Measurements from ENCODE around the gene ZNF699. TPM values are rescaled to one million over a fixed set of nuclear protein-coding genes. Genes with fewer than 3 reads are reported as not detected.
"Not testable (repeated sequence)": the region's sequence is repeated elsewhere in the genome, so short reads cannot be mapped to it uniquely, and the experiment has no call there.

The ZNF699 gene
- polyA plus RNA-seq, 5 donors, result 4.0 to 8.5 (median 7.1) TPM

DNA sequence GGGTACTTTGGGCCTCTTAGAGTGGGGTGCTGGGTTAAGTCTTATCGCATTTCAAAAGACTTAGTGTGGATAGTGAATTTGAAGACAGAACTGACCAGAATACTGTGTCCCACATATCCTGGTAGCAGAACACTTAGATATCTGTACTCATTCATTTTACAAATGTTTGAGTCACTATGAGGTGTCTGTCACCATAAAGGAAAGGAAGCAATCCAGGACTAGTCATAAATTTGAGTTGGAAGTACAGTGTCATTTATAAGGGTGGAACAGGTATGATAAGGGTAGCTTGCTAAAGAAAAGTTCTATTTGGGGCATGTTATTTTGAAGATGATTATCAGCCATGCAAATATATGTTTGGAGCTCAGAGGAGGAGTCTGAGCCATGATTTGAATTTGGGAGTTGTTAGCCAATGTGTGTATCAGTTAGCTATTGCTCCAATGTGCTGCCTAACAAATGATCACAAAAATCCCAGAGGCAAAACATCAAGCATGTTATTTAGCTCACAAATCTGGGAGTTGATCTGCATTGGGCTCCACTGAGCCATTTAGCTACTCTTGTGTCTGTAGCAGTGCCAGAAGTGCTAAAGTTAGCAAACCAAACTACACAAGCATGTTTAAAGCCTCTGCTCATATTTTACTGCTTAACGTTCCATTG is 20.3 kb downstream of the ZNF699 start:
- no peak for DNase-seq

DNA sequence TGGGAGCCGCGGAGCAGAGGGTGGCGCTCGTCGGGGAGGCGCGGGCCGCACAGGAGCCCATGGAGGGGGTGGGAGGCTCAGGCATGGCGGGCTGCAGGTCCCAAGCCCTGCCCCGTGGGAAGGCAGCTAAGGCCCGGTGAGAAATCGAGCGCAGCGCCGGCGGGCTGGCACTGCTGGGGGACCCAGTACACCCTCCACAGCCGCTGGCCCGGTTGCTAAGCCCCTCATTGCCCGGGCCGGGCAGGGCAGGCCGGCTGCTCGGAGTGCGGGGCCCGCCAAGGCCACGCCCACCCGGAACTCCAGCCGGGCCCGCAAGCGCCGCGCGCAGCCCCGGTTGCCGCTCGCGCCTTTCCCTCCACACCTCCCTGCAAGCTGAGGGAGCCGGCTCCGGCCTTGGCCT is 26.2 kb downstream of the ZNF699 start:
- DNase-seq, result not testable (repeated sequence)

DNA sequence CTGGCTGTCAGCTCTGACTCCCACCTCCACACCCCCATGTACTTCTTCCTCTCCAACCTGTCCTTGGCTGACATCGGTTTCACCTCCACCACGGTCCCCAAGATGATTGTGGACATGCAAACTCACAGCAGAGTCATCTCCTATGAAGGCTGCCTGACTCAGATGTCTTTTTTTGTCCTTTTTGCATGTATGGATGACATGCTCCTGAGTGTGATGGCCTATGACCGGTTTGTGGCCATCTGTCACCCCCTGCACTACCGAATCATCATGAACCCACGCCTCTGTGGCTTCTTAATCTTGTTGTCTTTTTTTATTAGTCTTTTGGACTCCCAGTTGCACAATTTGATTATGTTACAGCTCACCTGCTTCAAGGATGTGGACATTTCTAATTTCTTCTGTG is 58.4 kb downstream of the ZNF699 start:
- DNase-seq, result no peak

DNA sequence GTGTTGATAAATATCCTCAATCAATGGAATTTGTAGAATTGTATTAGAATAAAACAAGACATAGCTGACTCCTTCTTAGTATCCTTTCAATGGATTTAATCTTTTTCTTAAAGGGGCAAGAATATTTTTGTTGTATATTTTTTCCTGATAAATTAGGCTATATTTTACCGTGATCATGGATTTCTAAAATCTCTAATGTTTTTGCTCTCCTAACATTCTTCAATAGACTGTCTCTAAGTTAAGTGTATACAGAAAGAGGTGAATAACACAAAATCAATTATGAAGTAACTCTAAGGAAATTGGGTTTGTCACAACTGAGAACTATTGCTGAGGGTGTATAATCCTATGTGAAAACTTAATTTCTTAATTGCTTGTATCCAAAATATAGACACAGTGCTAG is 59.0 kb downstream of the ZNF699 start, which contains the start of gene OR7E24:
Gene OR7E24, plus strand, starts transcription at position 301 of the 400 bp plus-strand sequence. CDS start 114 bp downstream, outside the sequence.
- DNase-seq, result no peak

Other genes with a start within 250 kb of the ZNF699 start
- gene OR1M1, start 222.8 kb downstream of the ZNF699 start, polyA plus RNA-seq (ENCODE audit: insufficient read depth in 1 of 5, insufficient read length in 5 of 5, low replicate concordance in 1 of 5), result under 1 TPM in 2 of 5 donors, not detected in 3; 0.04 to 0.12 TPM
- gene OR7G2, start 202.4 kb downstream of the ZNF699 start, polyA plus RNA-seq (ENCODE audit: insufficient read depth in 1 of 5, insufficient read length in 5 of 5, low replicate concordance in 1 of 5), result under 1 TPM in 4 of 5 donors, not detected in 1; 0.04 to 0.08 (median 0.05) TPM
- gene OR7G1, start 194.1 kb downstream of the ZNF699 start, polyA plus RNA-seq (ENCODE audit: insufficient read depth in 1 of 5, insufficient read length in 5 of 5, low replicate concordance in 1 of 5), result not detected
- gene OR7G3, start 182.9 kb downstream of the ZNF699 start, polyA plus RNA-seq (ENCODE audit: insufficient read depth in 1 of 5, insufficient read length in 5 of 5, low replicate concordance in 1 of 5), result not detected
- 10 to 100 TPM; 26.6 to 32.8 (median 32.0) TPM for gene ZNF317, start 169.4 kb downstream of the ZNF699 start, polyA plus RNA-seq (ENCODE audit: insufficient read depth in 1 of 5, insufficient read length in 5 of 5, low replicate concordance in 1 of 5)
- 1 to 10 TPM in 1 of 5 donors, under 1 TPM in 4; 0.05 to 2.0 (median 0.12) TPM for gene OR7D2, start 130.9 kb downstream of the ZNF699 start, polyA plus RNA-seq (ENCODE audit: insufficient read depth in 1 of 5, insufficient read length in 5 of 5, low replicate concordance in 1 of 5)
- gene OR7D4, start 90.2 kb downstream of the ZNF699 start, polyA plus RNA-seq (ENCODE audit: insufficient read depth in 1 of 5, insufficient read length in 5 of 5, low replicate concordance in 1 of 5), result under 1 TPM; 0.04 to 0.10 (median 0.06) TPM
- gene OR7E24, start 58.9 kb downstream of the ZNF699 start, polyA plus RNA-seq (ENCODE audit: insufficient read depth in 1 of 5, insufficient read length in 5 of 5, low replicate concordance in 1 of 5), result not detected
- 10 to 100 TPM; 61.9 to 87.0 (median 72.3) TPM for gene ZNF559, start 14.3 kb upstream of the ZNF699 start, polyA plus RNA-seq (ENCODE audit: insufficient read depth in 1 of 5, insufficient read length in 5 of 5, low replicate concordance in 1 of 5)
- gene ZNF177, start 53.2 kb upstream of the ZNF699 start, polyA plus RNA-seq (ENCODE audit: insufficient read depth in 1 of 5, insufficient read length in 5 of 5, low replicate concordance in 1 of 5), result 10 to 100 TPM; 11.8 to 18.4 (median 15.6) TPM
- 10 to 100 TPM; 34.4 to 94.5 (median 44.7) TPM for gene ZNF266, start 125.7 kb upstream of the ZNF699 start, polyA plus RNA-seq (ENCODE audit: insufficient read depth in 1 of 5, insufficient read length in 5 of 5, low replicate concordance in 1 of 5)
- under 1 TPM; 0.21 to 0.41 (median 0.26) TPM for gene ZNF560, start 188.8 kb upstream of the ZNF699 start, polyA plus RNA-seq (ENCODE audit: insufficient read depth in 1 of 5, insufficient read length in 5 of 5, low replicate concordance in 1 of 5)
- 10 to 100 TPM; 12.8 to 27.7 (median 22.3) TPM for gene ZNF426, start 228.8 kb upstream of the ZNF699 start, polyA plus RNA-seq (ENCODE audit: insufficient read depth in 1 of 5, insufficient read length in 5 of 5, low replicate concordance in 1 of 5)

All from right lung (tissue), 5 donors.